ENCODE data around the gene ABO. TPM values are rescaled to one million over a fixed set of nuclear protein-coding genes. Genes with fewer than 3 reads are reported as not detected.
A peak's percentile ranks its signal among the peaks of the same experiment; 100 is the strongest.
"Not testable (repeated sequence)": the region's sequence is repeated elsewhere in the genome, so short reads cannot be mapped to it uniquely, and the experiment has no call there.

The ABO gene
- under 1 TPM; 0.28 to 0.40 TPM for total RNA-seq
- polyA plus RNA-seq (ENCODE audit: insufficient read length in 2 of 2) = 1 to 10 TPM in 1 of 2 donors, under 1 TPM in 1; 0.81 to 2.9 TPM
- long read RNA-seq, donor 1, partial matches to known transcripts = 0 of 1 reads
- long read RNA-seq, donor 1, other reads (novel, unspliced or antisense) = 0 of 1 reads
- long read RNA-seq, donor 2 = 0 reads
- long read RNA-seq, donor 3 = 0 reads
- long read RNA-seq, donor 4 = 0 reads

- H3K4me3 ChIP-seq (ENCODE audit: low read depth, low read length) = no peak within 1 kb of the TSS
- no peak within 1 kb of the TSS for H3K27ac ChIP-seq (ENCODE audit: low read depth, low read length)
- H3K27me3 ChIP-seq (ENCODE audit: control insufficient read depth, insufficient read depth, low read length) = peaks cover 39% of the 10 kb centered on the region
- WGBS (ENCODE audit: insufficient coverage) = under 1% methylated on average over 110 of the region's 110 CpGs
- H3K36me3 ChIP-seq (ENCODE audit: control insufficient read depth, insufficient read depth, low read length) = no peaks in the 10 kb centered on the region
- no peaks in the 10 kb centered on the region for H3K9me3 ChIP-seq (ENCODE audit: control insufficient read depth, insufficient read depth, low read length)
- peak in 2 of 6 donors; percentile 10 to 32 for DNase-seq (ENCODE audit: low read depth in 4 of 6, low spot score in 6 of 6)
- peaks cover 15% of the 10 kb centered on the region for H3K4me1 ChIP-seq (ENCODE audit: control insufficient read depth, insufficient read depth, low read length)
Observed at GRCh38 chr9:133275105-133276000, at the start of gene ABO. Gene ABO (minus strand): TSS chr9:133275201.

- Histone ChIP-seq H3K27ac (ENCODE audit: low read depth, low read length) (no peak overlapping the region), H3K4me1 (ENCODE audit: control insufficient read depth, insufficient read depth, low read length) (no peaks in the 10 kb centered on the region), H3K36me3 (ENCODE audit: control insufficient read depth, insufficient read depth, low read length) (peaks cover 2% of the 10 kb centered on the region), H3K27me3 (ENCODE audit: control insufficient read depth, insufficient read depth, low read length) (no peaks in the 10 kb centered on the region), H3K9me3 (ENCODE audit: control insufficient read depth, insufficient read depth, low read length) (no peaks in the 10 kb centered on the region), H3K4me3 (ENCODE audit: low read depth, low read length) (no peak overlapping the region)
- no peak for DNase-seq (ENCODE audit: low read depth in 4 of 6, low spot score in 6 of 6)
- 87% methylated on average over 12 of the region's 13 CpGs for WGBS (ENCODE audit: insufficient coverage)
Observed at GRCh38 chr9:133323991-133324703, 49.1 kb upstream of the ABO start.

- Histone ChIP-seq H3K27me3 (ENCODE audit: control insufficient read depth, insufficient read depth, low read length) (no peaks in the 10 kb centered on the region), H3K9me3 (ENCODE audit: control insufficient read depth, insufficient read depth, low read length) (no peaks in the 10 kb centered on the region), H3K4me3 (ENCODE audit: low read depth, low read length) (no peak overlapping the region), H3K36me3 (ENCODE audit: control insufficient read depth, insufficient read depth, low read length) (peaks cover 2% of the 10 kb centered on the region), H3K27ac (ENCODE audit: low read depth, low read length) (no peak overlapping the region), H3K4me1 (ENCODE audit: control insufficient read depth, insufficient read depth, low read length) (no peaks in the 10 kb centered on the region)
- DNase-seq (ENCODE audit: low read depth in 4 of 6, low spot score in 6 of 6) = no peak
- 95% methylated on average over 7 of the region's 10 CpGs for WGBS (ENCODE audit: insufficient coverage)
Observed at GRCh38 chr9:133323211-133323610, 48.2 kb upstream of the ABO start.

- DNase-seq (ENCODE audit: low read depth in 4 of 6, low spot score in 6 of 6) = no peak
- Histone ChIP-seq H3K9me3 (ENCODE audit: control insufficient read depth, insufficient read depth, low read length) (no peaks in the 10 kb centered on the region), H3K27ac (ENCODE audit: low read depth, low read length) (no peak overlapping the region), H3K27me3 (ENCODE audit: control insufficient read depth, insufficient read depth, low read length) (no peaks in the 10 kb centered on the region), H3K36me3 (ENCODE audit: control insufficient read depth, insufficient read depth, low read length) (no peaks in the 10 kb centered on the region), H3K4me1 (ENCODE audit: control insufficient read depth, insufficient read depth, low read length) (no peaks in the 10 kb centered on the region), H3K4me3 (ENCODE audit: low read depth, low read length) (no peak overlapping the region)
- 90% methylated on average over 14 of the region's 14 CpGs for WGBS (ENCODE audit: insufficient coverage)
Observed at GRCh38 chr9:133322701-133323100, 47.7 kb upstream of the ABO start.

- 78% methylated on average over 9 of the region's 13 CpGs for WGBS (ENCODE audit: insufficient coverage)
- no peaks in the 10 kb centered on the region for H3K4me1 ChIP-seq (ENCODE audit: control insufficient read depth, insufficient read depth, low read length)
- no peak for DNase-seq (ENCODE audit: low read depth in 4 of 6, low spot score in 6 of 6)
- H3K4me3 ChIP-seq (ENCODE audit: low read depth, low read length) = no peak overlapping the region
- H3K36me3 ChIP-seq (ENCODE audit: control insufficient read depth, insufficient read depth, low read length) = no peaks in the 10 kb centered on the region
- H3K9me3 ChIP-seq (ENCODE audit: control insufficient read depth, insufficient read depth, low read length) = no peaks in the 10 kb centered on the region
- no peak overlapping the region for H3K27ac ChIP-seq (ENCODE audit: low read depth, low read length)
- H3K27me3 ChIP-seq (ENCODE audit: control insufficient read depth, insufficient read depth, low read length) = no peaks in the 10 kb centered on the region
Observed at GRCh38 chr9:133321411-133321935, 46.5 kb upstream of the ABO start.

- Histone ChIP-seq H3K4me3 (ENCODE audit: low read depth, low read length) (no peak overlapping the region), H3K36me3 (ENCODE audit: control insufficient read depth, insufficient read depth, low read length) (no peaks in the 10 kb centered on the region), H3K27ac (ENCODE audit: low read depth, low read length) (no peak overlapping the region), H3K27me3 (ENCODE audit: control insufficient read depth, insufficient read depth, low read length) (no peaks in the 10 kb centered on the region), H3K4me1 (ENCODE audit: control insufficient read depth, insufficient read depth, low read length) (no peaks in the 10 kb centered on the region), H3K9me3 (ENCODE audit: control insufficient read depth, insufficient read depth, low read length) (no peaks in the 10 kb centered on the region)
- 76% methylated on average over 10 of the region's 13 CpGs for WGBS (ENCODE audit: insufficient coverage)
- DNase-seq (ENCODE audit: low read depth in 4 of 6, low spot score in 6 of 6) = no peak
Observed at GRCh38 chr9:133320421-133320881, 45.5 kb upstream of the ABO start.

- H3K27me3 ChIP-seq (ENCODE audit: control insufficient read depth, insufficient read depth, low read length); H3K4me1 ChIP-seq (ENCODE audit: control insufficient read depth, insufficient read depth, low read length); H3K4me3 ChIP-seq (ENCODE audit: low read depth, low read length); H3K27ac ChIP-seq (ENCODE audit: low read depth, low read length); H3K36me3 ChIP-seq (ENCODE audit: control insufficient read depth, insufficient read depth, low read length); H3K9me3 ChIP-seq (ENCODE audit: control insufficient read depth, insufficient read depth, low read length); DNase-seq (ENCODE audit: low read depth in 4 of 6, low spot score in 6 of 6): not testable (repeated sequence)
- WGBS (ENCODE audit: insufficient coverage) = 97% methylated on average over 3 of the region's 13 CpGs
Observed at GRCh38 chr9:133317551-133317950, 42.5 kb upstream of the ABO start.

GRCh38 chr9:133315997-133316396 lies 41.0 kb upstream of the ABO start:
- Histone ChIP-seq H3K27ac (ENCODE audit: low read depth, low read length) (no peak overlapping the region), H3K9me3 (ENCODE audit: control insufficient read depth, insufficient read depth, low read length) (no peaks in the 10 kb centered on the region), H3K36me3 (ENCODE audit: control insufficient read depth, insufficient read depth, low read length) (no peaks in the 10 kb centered on the region), H3K4me1 (ENCODE audit: control insufficient read depth, insufficient read depth, low read length) (no peaks in the 10 kb centered on the region), H3K4me3 (ENCODE audit: low read depth, low read length) (no peak overlapping the region), H3K27me3 (ENCODE audit: control insufficient read depth, insufficient read depth, low read length) (no peaks in the 10 kb centered on the region)
- DNase-seq (ENCODE audit: low read depth in 4 of 6, low spot score in 6 of 6) = no peak
- no CpG with 5 or more reads among the region's 2 CpGs for WGBS (ENCODE audit: insufficient coverage)

- Histone ChIP-seq H3K4me3 (ENCODE audit: low read depth, low read length) (no peak overlapping the region), H3K4me1 (ENCODE audit: control insufficient read depth, insufficient read depth, low read length) (no peaks in the 10 kb centered on the region), H3K27me3 (ENCODE audit: control insufficient read depth, insufficient read depth, low read length) (no peaks in the 10 kb centered on the region), H3K36me3 (ENCODE audit: control insufficient read depth, insufficient read depth, low read length) (no peaks in the 10 kb centered on the region), H3K9me3 (ENCODE audit: control insufficient read depth, insufficient read depth, low read length) (no peaks in the 10 kb centered on the region), H3K27ac (ENCODE audit: low read depth, low read length) (no peak overlapping the region)
- WGBS (ENCODE audit: insufficient coverage) = 76% methylated on average over 3 of the region's 6 CpGs
- DNase-seq (ENCODE audit: low read depth in 4 of 6, low spot score in 6 of 6) = no peak
Observed at GRCh38 chr9:133309608-133310007, 34.6 kb upstream of the ABO start.

All from spinal cord (tissue), 10 donors.